Ascending aorta (tissue), 2 donors: ENCODE data around the gene MLF2. TPM values are rescaled to one million over a fixed set of nuclear protein-coding genes. Genes with fewer than 3 reads are reported as not detected.

Source experiments
- DNase-seq, 2 donors: peaks; one replicate each; pipeline ENCODE4 v3.0.0-alpha.2; 2019; ENCODE audit warnings: low spot score in 2 of 2
- H3K27ac ChIP-seq, 2 donors: fragments of 200-600 bp; sonication (generic); one replicate each; pipeline ENCODE4 v1.5.1; 2016 to 2017; ENCODE audit warnings: mild to moderate bottlenecking in 1 of 2
- H3K27me3 ChIP-seq: fragments of 200-600 bp; sonication (generic); one replicate; pipeline ENCODE4 v1.5.1; 2017
- H3K36me3 ChIP-seq, 2 donors: fragments of 200-600 bp; sonication (generic); one replicate each; pipeline ENCODE4 v1.5.1; 2016
- H3K4me1 ChIP-seq, 2 donors: fragments of 200-600 bp; sonication (generic); one replicate each; pipeline ENCODE4 v1.5.1; 2016 to 2017; ENCODE audit warnings: mild to moderate bottlenecking in 1 of 2
- H3K4me3 ChIP-seq, 2 donors: fragments of 200-600 bp; sonication (generic); one replicate each; pipeline ENCODE4 v1.5.1; 2016 to 2017; ENCODE audit warnings: mild to moderate bottlenecking in 1 of 2
- H3K9me3 ChIP-seq, 2 donors: fragments of 200-600 bp; sonication (generic); one replicate each; pipeline ENCODE4 v1.5.1; 2016
- CTCF ChIP-seq, 3 experiments: fragments of 200-600 bp in 2 of 3; fragments of 450-650 bp in 1 of 3; sonication (generic) in 2 of 3; IDR thresholded peaks; one replicate each; pipeline ENCODE4 v1.5.1; 2016 to 2019; ENCODE audit warnings: antibody characterized with exemption in 3 of 3, mild to moderate bottlenecking in 1 of 3, moderate library complexity in 1 of 3
- intact Hi-C: fragments of 100-400 bp; cut with DNase I; formaldehyde crosslinking; loops from one replicate; pipeline ENCODE4 v1.15.1; 2023
- total RNA-seq: library from RNA; depleted of rRNA; stranded (reverse); fragments of >200 nt; gene quantifications from one replicate; pipeline ENCODE4 v1.1.0, GENCODE V29; 2016

MLF2 gene
- total RNA-seq, 1 donor from 2014 or later: 145 TPM

DNA sequence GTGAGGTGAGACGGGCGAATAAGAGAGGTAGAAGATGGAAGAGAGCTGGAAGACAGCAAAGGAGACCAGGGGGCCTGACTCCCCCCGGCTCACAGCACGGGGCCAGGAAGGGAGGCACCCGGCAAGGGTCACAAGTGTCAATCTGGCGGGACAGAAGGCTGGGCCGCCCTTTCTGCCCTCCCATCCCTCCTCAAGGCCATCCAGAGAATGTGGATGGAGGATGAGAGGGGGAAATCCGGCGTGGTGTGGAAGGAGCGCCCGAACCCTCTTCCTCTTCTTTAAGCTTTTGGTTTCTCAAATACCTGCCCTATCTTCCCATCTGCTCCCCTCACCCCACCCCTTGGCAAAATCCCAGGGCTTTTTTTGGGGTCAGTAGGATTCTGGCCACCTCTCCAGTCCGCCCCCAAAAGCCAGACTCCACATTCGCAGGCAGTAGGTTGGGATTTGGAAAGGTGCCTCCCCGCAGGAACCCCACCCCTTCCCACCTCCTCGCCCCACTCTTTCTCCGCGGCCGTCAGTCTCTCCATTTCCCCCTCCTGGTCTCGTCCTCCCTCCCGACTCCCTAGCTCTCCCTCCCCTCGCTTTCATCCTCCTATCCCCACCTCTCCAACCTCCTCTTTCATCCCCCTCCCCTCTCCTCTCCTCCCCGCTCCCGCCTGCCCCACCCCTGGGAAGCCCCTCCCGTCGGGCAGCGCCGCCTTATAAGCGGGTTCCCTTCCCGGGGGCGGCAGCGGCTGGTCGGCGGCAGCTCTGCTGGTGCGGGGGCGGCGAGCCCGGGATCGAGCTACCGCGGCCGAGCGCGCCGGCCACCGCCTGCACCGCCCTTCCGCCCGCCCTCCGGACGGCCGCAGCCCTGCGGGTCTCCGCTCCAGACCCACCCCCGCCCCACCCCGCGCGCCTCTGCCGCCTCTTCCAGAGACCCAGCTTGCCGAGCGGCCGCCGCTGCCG, 13.0 kb upstream of the MLF2 start, which contains the start of gene PTMS:
PTMS (plus strand) TSS at position 730 of the 948 bp plus-strand sequence. CDS start 343 bp downstream, outside the sequence.
- Histone ChIP-seq H3K27me3 (no peaks in the 10 kb centered on the region), H3K9me3 (no peaks in the 10 kb centered on the region), H3K4me3 (peak within 1 kb of the TSS; percentile 96 to 97), H3K36me3 (peaks cover 13 to 17% of the 10 kb centered on the region in 2 donors), H3K27ac (peak within 1 kb of the TSS; percentile 84 to 97), H3K4me1 (peaks cover 10 to 33% of the 10 kb centered on the region in 2 donors)
- no peak for TF ChIP-seq CTCF (IDR thresholded peaks at IDR 0.05)
- intact Hi-C loops: loop anchor here (1.0 to 5.0 kb wide), 4 partner anchors 77 to 214 kb away; partner anchors contain the start of genes ING4, USP5 and ZNF384
- peak; percentile 36 to 93 for DNase-seq

- peak overlapping the region; percentile 84 to 97 for H3K27ac ChIP-seq
- H3K4me3 ChIP-seq: peak overlapping the region; percentile 96 to 97
- no peak for TF ChIP-seq CTCF (IDR thresholded peaks at IDR 0.05)
- H3K9me3 ChIP-seq: no peaks in the 10 kb centered on the region
- peaks cover 10 to 33% of the 10 kb centered on the region in 2 donors for H3K4me1 ChIP-seq
- DNase-seq: no peak
- intact Hi-C loops: loop anchor here (1.0 to 5.0 kb wide), 4 partner anchors 76 to 213 kb away; partner anchors contain the start of genes ING4, USP5 and ZNF384
- peaks cover 6 to 9% of the 10 kb centered on the region in 2 donors for H3K36me3 ChIP-seq
- no peaks in the 10 kb centered on the region for H3K27me3 ChIP-seq
Measured at GRCh38 chr12:6765048-6765633, 12.2 kb upstream of the MLF2 start.

GRCh38 chr12:6764011-6764828, 11.3 kb upstream of the MLF2 start:
- intact Hi-C loops: loop anchor here (1.0 to 2.0 kb wide), 2 partner anchors 11 to 75 kb away; partner anchors contain the start of genes MLF2 and ZNF384
- H3K4me1 ChIP-seq: peaks cover 10 to 29% of the 10 kb centered on the region in 2 donors

GRCh38 chr12:6763380-6763779, 10.4 kb upstream of the MLF2 start:
- no peak for DNase-seq
- Histone ChIP-seq H3K4me3 (peak overlapping the region in 1 of 2 donors; percentile 97), H3K9me3 (no peaks in the 10 kb centered on the region), H3K27ac (peak overlapping the region; percentile 84 to 97), H3K36me3 (no peaks in the 10 kb centered on the region), H3K27me3 (no peaks in the 10 kb centered on the region), H3K4me1 (peaks cover 6 to 21% of the 10 kb centered on the region in 2 donors)
- TF ChIP-seq CTCF (IDR thresholded peaks at IDR 0.05): no peak
- intact Hi-C loops: no loop called here

More at GRCh38 chr12:6764011-6764828, 11.3 kb upstream of the MLF2 start:
- peak overlapping the region; percentile 96 to 97 for H3K4me3 ChIP-seq
- H3K36me3 ChIP-seq: no peaks in the 10 kb centered on the region
- DNase-seq: peak; percentile 85 to 96
- H3K27ac ChIP-seq: peak overlapping the region; percentile 84 to 97
- no peak for TF ChIP-seq CTCF (IDR thresholded peaks at IDR 0.05)
- no peaks in the 10 kb centered on the region for H3K9me3 ChIP-seq
- H3K27me3 ChIP-seq: no peaks in the 10 kb centered on the region

DNA sequence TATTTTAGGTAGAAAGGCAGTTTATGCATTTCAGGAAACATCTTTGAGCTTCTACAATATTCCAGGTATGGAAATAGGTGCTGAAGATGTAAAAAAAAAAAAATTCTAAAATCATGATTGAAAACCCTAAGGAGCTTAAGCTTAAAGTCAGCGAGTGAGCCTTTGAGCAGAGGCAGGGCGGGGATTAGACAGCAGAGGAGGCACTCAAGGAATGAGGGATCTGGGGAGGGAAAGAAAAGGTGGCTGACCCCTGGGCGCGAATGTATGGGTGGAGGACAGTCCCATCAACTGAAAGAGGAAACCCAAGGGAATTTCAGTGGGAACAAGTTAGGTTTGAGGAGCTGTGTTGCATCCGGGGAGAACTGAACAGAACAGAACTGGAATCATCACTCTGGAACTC, 6.8 kb upstream of the MLF2 start:
- H3K27ac ChIP-seq: no peak overlapping the region
- peaks cover 6 to 8% of the 10 kb centered on the region in 2 donors for H3K4me1 ChIP-seq
- no peak for TF ChIP-seq CTCF (IDR thresholded peaks at IDR 0.05)
- no peaks in the 10 kb centered on the region for H3K9me3 ChIP-seq
- intact Hi-C loops: no loop called here
- H3K4me3 ChIP-seq: no peak overlapping the region
- DNase-seq: no peak
- H3K27me3 ChIP-seq: no peaks in the 10 kb centered on the region
- no peaks in the 10 kb centered on the region for H3K36me3 ChIP-seq
